HEK293 (cell line): ENCODE results near the gene GALC.

Experiments
- CTCF ChIA-PET: fragments of 350-600 bp; formaldehyde crosslinking; extraction: SDS; loops from one replicate; lab custom pipeline; 2021; ENCODE audit warnings: antibody characterized with exemption; lab: Yijun Ruan, JAX
- POLR2A ChIA-PET: fragments of 300-600 bp; formaldehyde crosslinking; extraction: SDS; loops from one replicate; lab custom pipeline; 2020; ENCODE audit warnings: antibody characterized with exemption, inconsistent platforms; lab: Yijun Ruan, JAX
- H3K27ac ChIP-seq: fragments of 200-500 bp; sonication (Bioruptor generic); 2 replicates; pipeline ENCODE4 v1.5.1; 2014; ENCODE audit warnings: low read depth, low read length, control low read depth, inconsistent platforms; ENCODE audit errors: extremely low read depth
- H3K36me3 ChIP-seq, 2 experiments: fragments of 200-500 bp in 1 of 2; sonication (Bioruptor generic) in 1 of 2; 1 replicate in 1 of 2; 2 replicates in 1 of 2; pipeline ENCODE4 v1.5.1; 2014 to 2017; ENCODE audit warnings: inconsistent platforms in 2 of 2, low read length in 2 of 2; ENCODE audit not compliant: control insufficient read depth in 2 of 2, insufficient read depth in 1 of 2
- H3K4me1 ChIP-seq: fragments of 200-500 bp; sonication (Bioruptor generic); 2 replicates; pipeline ENCODE4 v1.5.1; 2014; ENCODE audit warnings: mild to moderate bottlenecking, low read length, inconsistent platforms; ENCODE audit not compliant: control insufficient read depth, insufficient read depth
- H3K4me3 ChIP-seq: 2 replicates; pipeline ENCODE4 v1.5.1; 2011; ENCODE audit warnings: low read depth, mild to moderate bottlenecking, control low read depth, low read length, moderate library complexity
- H3K9me3 ChIP-seq: fragments of 200-500 bp; sonication (Bioruptor generic); 2 replicates; pipeline ENCODE4 v1.5.1; 2014; ENCODE audit warnings: low read depth, low read length, inconsistent platforms; ENCODE audit not compliant: control insufficient read depth, insufficient read depth
- HOXC10 ChIP-seq: sonication (generic); formaldehyde crosslinking; IDR thresholded peaks from 2 replicates; pipeline ENCODE4 v1.8.1; 2023; ENCODE audit warnings: mild to moderate bottlenecking, missing genetic modification reagents
- KLF10 ChIP-seq: fragments of 450-650 bp; IDR thresholded peaks from 2 replicates; pipeline ENCODE4 v1.5.1; 2018; ENCODE audit warnings: missing biosample characterization, mild to moderate bottlenecking, missing genetic modification characterization
- KLF7 ChIP-seq: fragments of 450-650 bp; formaldehyde crosslinking; IDR thresholded peaks from 2 replicates; pipeline ENCODE4 v1.5.1; 2016; ENCODE audit warnings: missing biosample characterization, missing genetic modification characterization, borderline replicate concordance
- MEIS1 ChIP-seq: sonication (generic); formaldehyde crosslinking; IDR thresholded peaks from 2 replicates; pipeline ENCODE4 v1.8.1; 2022; ENCODE audit warnings: missing genetic modification reagents, mild to moderate bottlenecking, borderline replicate concordance
- TCF7L2 ChIP-seq: IDR thresholded peaks from 2 replicates; pipeline ENCODE4 v1.6.1; 2011; ENCODE audit warnings: low read depth, mild to moderate bottlenecking, inconsistent platforms, low read length, moderate library complexity, borderline replicate concordance
- ZBTB7A ChIP-seq: fragments of 450-650 bp; formaldehyde crosslinking; IDR thresholded peaks from 2 replicates; pipeline ENCODE4 v1.5.1; 2016; ENCODE audit warnings: low read depth, missing biosample characterization, missing genetic modification characterization
- ZEB2 ChIP-seq: fragments of 450-650 bp; formaldehyde crosslinking; IDR thresholded peaks from 2 replicates; pipeline ENCODE4 v1.5.1; 2016; ENCODE audit warnings: missing biosample characterization, missing genetic modification characterization
- ZFP37 ChIP-seq: fragments of 450-650 bp; formaldehyde crosslinking; IDR thresholded peaks from 2 replicates; pipeline ENCODE4 v1.5.1; 2016; ENCODE audit warnings: missing biosample characterization, missing genetic modification characterization
- ZNF121 ChIP-seq: fragments of 450-650 bp; formaldehyde crosslinking; IDR thresholded peaks from 2 replicates; pipeline ENCODE4 v1.5.1; 2016; ENCODE audit warnings: missing biosample characterization, missing genetic modification characterization
- ZNF23 ChIP-seq: fragments of 450-650 bp; formaldehyde crosslinking; IDR thresholded peaks from 2 replicates; pipeline ENCODE4 v1.5.1; 2016; ENCODE audit warnings: missing biosample characterization, missing genetic modification characterization, borderline replicate concordance
- ZNF311 ChIP-seq: fragments of 450-650 bp; formaldehyde crosslinking; IDR thresholded peaks from 2 replicates; pipeline ENCODE4 v1.5.1; 2017; ENCODE audit warnings: missing biosample characterization, missing genetic modification characterization, borderline replicate concordance
- ZNF341 ChIP-seq: fragments of 450-650 bp; formaldehyde crosslinking; IDR thresholded peaks from 2 replicates; pipeline ENCODE4; 2016; ENCODE audit warnings: low read depth, missing biosample characterization, missing genetic modification characterization
- ZNF423 ChIP-seq: fragments of 450-650 bp; formaldehyde crosslinking; IDR thresholded peaks from 2 replicates; pipeline ENCODE4 v1.5.1; 2016; ENCODE audit warnings: missing biosample characterization, missing genetic modification characterization
- ZNF530 ChIP-seq: fragments of 450-650 bp; formaldehyde crosslinking; IDR thresholded peaks from 2 replicates; pipeline ENCODE4 v1.5.1; 2016; ENCODE audit warnings: low read depth, missing biosample characterization, missing genetic modification characterization
- ZNF558 ChIP-seq: fragments of 450-650 bp; formaldehyde crosslinking; IDR thresholded peaks from 2 replicates; pipeline ENCODE4 v1.5.1; 2016; ENCODE audit warnings: missing biosample characterization, missing genetic modification characterization
- ZNF624 ChIP-seq: fragments of 450-650 bp; formaldehyde crosslinking; IDR thresholded peaks from 2 replicates; pipeline ENCODE4 v1.5.1; 2017; ENCODE audit warnings: missing biosample characterization, missing genetic modification characterization
- ZNF707 ChIP-seq: fragments of 450-650 bp; formaldehyde crosslinking; IDR thresholded peaks from 2 replicates; pipeline ENCODE4 v1.5.1; 2016; ENCODE audit warnings: missing biosample characterization, missing genetic modification characterization
- ZNF785 ChIP-seq: fragments of 450-650 bp; formaldehyde crosslinking; IDR thresholded peaks from 2 replicates; pipeline ENCODE4 v1.5.1; 2016; ENCODE audit warnings: missing biosample characterization, missing genetic modification characterization
- ZNF792 ChIP-seq: fragments of 450-650 bp; formaldehyde crosslinking; IDR thresholded peaks from 2 replicates; pipeline ENCODE4 v1.5.1; 2016; ENCODE audit warnings: missing biosample characterization, missing genetic modification characterization
- TF ChIP-seq, protein P1 (sequence below): fragments of 450-650 bp; formaldehyde crosslinking; IDR thresholded peaks from 2 replicates; pipeline ENCODE4 v1.5.1; 2017; ENCODE audit warnings: missing biosample characterization, missing genetic modification characterization
- TF ChIP-seq, protein P2 (sequence below): fragments of 450-650 bp; formaldehyde crosslinking; IDR thresholded peaks from 2 replicates; pipeline ENCODE4 v1.5.1; 2016; ENCODE audit warnings: missing biosample characterization, missing genetic modification characterization
- TF ChIP-seq, protein P3 (sequence below): fragments of 450-650 bp; formaldehyde crosslinking; IDR thresholded peaks from 2 replicates; pipeline ENCODE4 v1.5.1; 2016; ENCODE audit warnings: missing biosample characterization, missing genetic modification characterization, low read depth
- TF ChIP-seq, protein P4 (sequence below): fragments of 450-650 bp; formaldehyde crosslinking; IDR thresholded peaks from 2 replicates; pipeline ENCODE4 v1.5.1; 2016; ENCODE audit warnings: missing biosample characterization, missing genetic modification characterization
- TF ChIP-seq, protein P5 (sequence below): fragments of 450-650 bp; formaldehyde crosslinking; IDR thresholded peaks from 2 replicates; pipeline ENCODE4 v1.5.1; 2016; ENCODE audit warnings: missing biosample characterization, missing genetic modification characterization, borderline replicate concordance

GALC gene

DNA sequence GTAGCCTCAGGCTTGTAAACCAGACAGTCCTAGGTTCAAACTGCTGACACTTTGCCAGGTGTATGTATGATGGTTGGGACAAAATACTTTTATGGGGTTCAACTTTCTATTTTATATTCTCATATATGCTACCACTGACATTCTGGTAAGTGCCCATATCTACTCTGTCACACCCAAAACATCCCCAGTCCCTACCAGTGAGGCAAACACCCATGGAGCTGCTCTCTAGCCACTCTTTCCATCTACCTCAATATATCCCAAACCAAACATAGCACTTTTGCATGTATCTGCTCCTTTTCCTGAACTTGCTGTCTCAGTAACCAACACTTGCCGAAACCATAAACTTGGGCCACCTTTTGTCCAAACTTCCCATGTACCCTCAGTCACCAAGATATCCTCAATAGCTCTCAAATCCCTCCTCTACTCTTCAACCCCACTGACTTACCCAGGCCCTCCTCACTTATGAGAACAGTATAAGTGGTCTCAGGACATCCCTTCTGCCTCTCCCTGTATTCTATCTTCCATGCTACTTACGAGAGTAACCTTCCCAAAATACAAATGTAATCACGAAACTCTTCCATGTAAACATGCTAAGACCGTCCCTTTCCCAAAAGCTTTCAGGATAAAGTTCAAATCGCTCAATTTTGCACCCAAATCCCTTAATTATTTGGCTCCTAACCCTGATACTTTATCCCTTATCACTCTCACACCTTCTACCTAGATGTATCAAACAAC, 3.6 kb downstream of the GALC start:
- Histone ChIP-seq H3K27ac (no peak overlapping the region), H3K36me3 (no peaks in the 10 kb centered on the region), H3K4me1 (no peaks in the 10 kb centered on the region)
- POLR2A ChIA-PET, result no interaction called here
- CTCF ChIA-PET, result interaction anchor here (0.7 kb wide), 1 partner anchor 17 kb away, joined by 3 read pairs; no protein-coding TSS in a partner anchor
- no peak for TF ChIP-seq ZNF792 (tag by site-specific recombination)
- TF ChIP-seq, all 188 proteins: peak for 0
- H3K4me3 ChIP-seq, result no peak overlapping the region
- no peaks in the 10 kb centered on the region for H3K9me3 ChIP-seq

DNA sequence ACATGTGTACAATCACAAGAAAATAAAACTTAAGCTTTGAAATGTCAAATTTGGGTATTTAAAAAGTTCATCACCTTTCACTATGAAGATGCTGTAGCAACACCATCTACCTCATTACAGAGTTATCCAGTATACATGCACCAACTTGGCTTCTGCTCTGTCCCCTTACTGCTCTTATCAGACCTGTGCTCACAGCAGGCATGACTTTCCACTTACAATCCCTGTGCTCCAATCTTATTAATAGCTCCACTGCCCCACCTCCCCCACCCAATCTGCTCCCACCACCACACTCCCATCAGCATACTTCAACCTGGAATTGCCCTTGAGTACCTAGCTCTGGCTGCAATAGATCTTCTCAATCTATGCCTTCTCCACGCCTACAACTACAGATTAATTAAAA, 13.3 kb downstream of the GALC start:
- H3K4me3 ChIP-seq, result no peak overlapping the region
- H3K27ac ChIP-seq, result no peak overlapping the region

DNA sequence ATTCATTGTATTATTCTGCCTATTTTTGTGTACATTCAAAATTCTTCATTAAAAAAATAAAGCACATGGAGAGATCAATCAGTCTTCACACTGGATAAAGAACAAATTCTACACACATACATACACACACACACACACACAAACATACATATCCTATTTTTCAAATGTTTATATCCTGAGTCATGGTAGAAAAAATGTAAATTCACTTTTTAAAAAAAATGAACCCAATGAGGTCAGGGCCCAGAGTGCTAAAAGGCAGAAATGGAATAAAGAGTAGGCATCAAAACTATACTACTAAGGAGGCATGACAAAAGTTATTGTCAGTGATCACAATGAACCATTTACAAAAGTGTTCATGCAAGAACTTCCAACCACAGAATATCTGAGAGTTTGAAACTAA, 17.3 kb downstream of the GALC start:
- Histone ChIP-seq H3K4me1 (no peaks in the 10 kb centered on the region), H3K36me3 (no peaks in the 10 kb centered on the region), H3K27ac (no peak overlapping the region), H3K4me3 (no peak overlapping the region), H3K9me3 (no peaks in the 10 kb centered on the region)
- CTCF ChIA-PET, result no interaction called here
- POLR2A ChIA-PET, result no interaction called here
- TF ChIP-seq, protein P1, sequence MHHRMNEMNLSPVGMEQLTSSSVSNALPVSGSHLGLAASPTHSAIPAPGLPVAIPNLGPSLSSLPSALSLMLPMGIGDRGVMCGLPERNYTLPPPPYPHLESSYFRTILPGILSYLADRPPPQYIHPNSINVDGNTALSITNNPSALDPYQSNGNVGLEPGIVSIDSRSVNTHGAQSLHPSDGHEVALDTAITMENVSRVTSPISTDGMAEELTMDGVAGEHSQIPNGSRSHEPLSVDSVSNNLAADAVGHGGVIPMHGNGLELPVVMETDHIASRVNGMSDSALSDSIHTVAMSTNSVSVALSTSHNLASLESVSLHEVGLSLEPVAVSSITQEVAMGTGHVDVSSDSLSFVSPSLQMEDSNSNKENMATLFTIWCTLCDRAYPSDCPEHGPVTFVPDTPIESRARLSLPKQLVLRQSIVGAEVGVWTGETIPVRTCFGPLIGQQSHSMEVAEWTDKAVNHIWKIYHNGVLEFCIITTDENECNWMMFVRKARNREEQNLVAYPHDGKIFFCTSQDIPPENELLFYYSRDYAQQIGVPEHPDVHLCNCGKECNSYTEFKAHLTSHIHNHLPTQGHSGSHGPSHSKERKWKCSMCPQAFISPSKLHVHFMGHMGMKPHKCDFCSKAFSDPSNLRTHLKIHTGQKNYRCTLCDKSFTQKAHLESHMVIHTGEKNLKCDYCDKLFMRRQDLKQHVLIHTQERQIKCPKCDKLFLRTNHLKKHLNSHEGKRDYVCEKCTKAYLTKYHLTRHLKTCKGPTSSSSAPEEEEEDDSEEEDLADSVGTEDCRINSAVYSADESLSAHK (tag by site-specific recombination), result no peak
- TF ChIP-seq ZNF558 (tag by site-specific recombination), result no peak
- TF ChIP-seq, protein P2, sequence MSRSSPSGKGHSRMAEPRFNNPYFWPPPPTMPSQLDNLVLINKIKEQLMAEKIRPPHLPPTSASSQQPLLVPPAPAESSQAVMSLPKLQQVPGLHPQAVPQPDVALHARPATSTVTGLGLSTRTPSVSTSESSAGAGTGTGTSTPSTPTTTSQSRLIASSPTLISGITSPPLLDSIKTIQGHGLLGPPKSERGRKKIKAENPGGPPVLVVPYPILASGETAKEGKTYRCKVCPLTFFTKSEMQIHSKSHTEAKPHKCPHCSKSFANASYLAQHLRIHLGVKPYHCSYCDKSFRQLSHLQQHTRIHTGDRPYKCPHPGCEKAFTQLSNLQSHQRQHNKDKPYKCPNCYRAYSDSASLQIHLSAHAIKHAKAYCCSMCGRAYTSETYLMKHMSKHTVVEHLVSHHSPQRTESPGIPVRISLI (tag by site-specific recombination), result no peak
- TF ChIP-seq KLF7, result no peak
- TF ChIP-seq ZFP37 (tag by site-specific recombination), result no peak
- TF ChIP-seq ZNF121, result no peak
- no peak for TF ChIP-seq HOXC10 (CRISPR knock-in tag)
- no peak for TF ChIP-seq ZNF423 (tag by site-specific recombination)

More for the DNA sequence above, 13.3 kb downstream of the GALC start:
- Histone ChIP-seq H3K36me3 (no peaks in the 10 kb centered on the region), H3K4me1 (no peaks in the 10 kb centered on the region), H3K9me3 (no peaks in the 10 kb centered on the region)
- ChIA-PET CTCF (no interaction called here), POLR2A (no interaction called here)
- no peak for TF ChIP-seq ZBTB7A (tag by site-specific recombination)
- no peak for TF ChIP-seq ZNF558 (tag by site-specific recombination)
- no peak for TF ChIP-seq TCF7L2
- TF ChIP-seq KLF10 (tag by site-specific recombination), result no peak
- TF ChIP-seq ZEB2, result no peak
- no peak for TF ChIP-seq ZNF23
- TF ChIP-seq KLF7, result no peak
- no peak for TF ChIP-seq ZNF311 (tag by site-specific recombination)
- TF ChIP-seq, protein P3, sequence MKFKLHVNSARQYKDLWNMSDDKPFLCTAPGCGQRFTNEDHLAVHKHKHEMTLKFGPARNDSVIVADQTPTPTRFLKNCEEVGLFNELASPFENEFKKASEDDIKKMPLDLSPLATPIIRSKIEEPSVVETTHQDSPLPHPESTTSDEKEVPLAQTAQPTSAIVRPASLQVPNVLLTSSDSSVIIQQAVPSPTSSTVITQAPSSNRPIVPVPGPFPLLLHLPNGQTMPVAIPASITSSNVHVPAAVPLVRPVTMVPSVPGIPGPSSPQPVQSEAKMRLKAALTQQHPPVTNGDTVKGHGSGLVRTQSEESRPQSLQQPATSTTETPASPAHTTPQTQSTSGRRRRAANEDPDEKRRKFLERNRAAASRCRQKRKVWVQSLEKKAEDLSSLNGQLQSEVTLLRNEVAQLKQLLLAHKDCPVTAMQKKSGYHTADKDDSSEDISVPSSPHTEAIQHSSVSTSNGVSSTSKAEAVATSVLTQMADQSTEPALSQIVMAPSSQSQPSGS (tag by site-specific recombination), result no peak
- TF ChIP-seq ZNF341, result no peak
- TF ChIP-seq ZNF785, result no peak
- TF ChIP-seq, protein P4, sequence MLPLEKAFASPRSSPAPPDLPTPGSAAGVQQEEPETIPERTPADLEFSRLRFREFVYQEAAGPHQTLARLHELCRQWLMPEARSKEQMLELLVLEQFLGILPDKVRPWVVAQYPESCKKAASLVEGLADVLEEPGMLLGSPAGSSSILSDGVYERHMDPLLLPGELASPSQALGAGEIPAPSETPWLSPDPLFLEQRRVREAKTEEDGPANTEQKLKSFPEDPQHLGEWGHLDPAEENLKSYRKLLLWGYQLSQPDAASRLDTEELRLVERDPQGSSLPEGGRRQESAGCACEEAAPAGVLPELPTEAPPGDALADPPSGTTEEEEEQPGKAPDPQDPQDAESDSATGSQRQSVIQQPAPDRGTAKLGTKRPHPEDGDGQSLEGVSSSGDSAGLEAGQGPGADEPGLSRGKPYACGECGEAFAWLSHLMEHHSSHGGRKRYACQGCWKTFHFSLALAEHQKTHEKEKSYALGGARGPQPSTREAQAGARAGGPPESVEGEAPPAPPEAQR (tag by site-specific recombination), result no peak
- TF ChIP-seq ZNF707, result no peak
- no peak for TF ChIP-seq ZNF530
- TF ChIP-seq MEIS1, result no peak
- TF ChIP-seq, protein P5, sequence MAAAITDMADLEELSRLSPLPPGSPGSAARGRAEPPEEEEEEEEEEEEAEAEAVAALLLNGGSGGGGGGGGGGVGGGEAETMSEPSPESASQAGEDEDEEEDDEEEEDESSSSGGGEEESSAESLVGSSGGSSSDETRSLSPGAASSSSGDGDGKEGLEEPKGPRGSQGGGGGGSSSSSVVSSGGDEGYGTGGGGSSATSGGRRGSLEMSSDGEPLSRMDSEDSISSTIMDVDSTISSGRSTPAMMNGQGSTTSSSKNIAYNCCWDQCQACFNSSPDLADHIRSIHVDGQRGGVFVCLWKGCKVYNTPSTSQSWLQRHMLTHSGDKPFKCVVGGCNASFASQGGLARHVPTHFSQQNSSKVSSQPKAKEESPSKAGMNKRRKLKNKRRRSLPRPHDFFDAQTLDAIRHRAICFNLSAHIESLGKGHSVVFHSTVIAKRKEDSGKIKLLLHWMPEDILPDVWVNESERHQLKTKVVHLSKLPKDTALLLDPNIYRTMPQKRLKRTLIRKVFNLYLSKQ (tag by site-specific recombination), result no peak
- no peak for TF ChIP-seq ZNF624 (tag by site-specific recombination)
- TF ChIP-seq, protein P2 (tag by site-specific recombination), result no peak
